ENCODE measurements around the gene ZDHHC11. TPM values are rescaled to one million over a fixed set of nuclear protein-coding genes. Genes with fewer than 3 reads are reported as not detected.
"Not testable (repeated sequence)": the region's sequence is repeated elsewhere in the genome, so short reads cannot be mapped to it uniquely, and the experiment has no call there.

ZDHHC11 gene
- total RNA-seq, 1 experiment from 2014 or later: 7.7 TPM

- Histone ChIP-seq H3K4me3 (ENCODE audit: insufficient read depth, low read depth, low read length) (no peak overlapping the region), H3K27me3 (ENCODE audit: control insufficient read depth, insufficient read depth, low read length) (no peaks in the 10 kb centered on the region), H3K36me3 (replicated peaks; ENCODE audit: control insufficient read depth, insufficient read depth, low read length) (no peaks in the 10 kb centered on the region)
- DNase-seq: peak; percentile 60
These were observed 73.0 kb downstream of the ZDHHC11 start for GRCh38 chr5:777756-778161.

GRCh38 chr5:776862-777711 is 73.7 kb downstream of the ZDHHC11 start:
- Histone ChIP-seq H3K27me3 (ENCODE audit: control insufficient read depth, insufficient read depth, low read length) (no peaks in the 10 kb centered on the region), H3K36me3 (replicated peaks; ENCODE audit: control insufficient read depth, insufficient read depth, low read length) (no peaks in the 10 kb centered on the region), H3K4me3 (ENCODE audit: insufficient read depth, low read depth, low read length) (no peak overlapping the region)
- peak; percentile 30 for DNase-seq

GRCh38 chr5:775961-776861 is 74.6 kb downstream of the ZDHHC11 start:
- Histone ChIP-seq H3K4me3 (ENCODE audit: insufficient read depth, low read depth, low read length) (no peak overlapping the region), H3K36me3 (replicated peaks; ENCODE audit: control insufficient read depth, insufficient read depth, low read length) (no peaks in the 10 kb centered on the region), H3K27me3 (ENCODE audit: control insufficient read depth, insufficient read depth, low read length) (no peaks in the 10 kb centered on the region)
- peak; percentile 48 for DNase-seq

- H3K27me3 ChIP-seq (ENCODE audit: control insufficient read depth, insufficient read depth, low read length): not testable (repeated sequence)
- DNase-seq: peak; percentile 14
These were observed 75.2 kb downstream of the ZDHHC11 start for GRCh38 chr5:775595-775960.

GRCh38 chr5:774854-775505 is 75.8 kb downstream of the ZDHHC11 start:
- H3K27me3 ChIP-seq (ENCODE audit: control insufficient read depth, insufficient read depth, low read length); H3K36me3 ChIP-seq (replicated peaks; ENCODE audit: control insufficient read depth, insufficient read depth, low read length); H3K4me3 ChIP-seq (ENCODE audit: insufficient read depth, low read depth, low read length): not testable (repeated sequence)
- DNase-seq: peak; percentile 42

More at GRCh38 chr5:775595-775960, 75.2 kb downstream of the ZDHHC11 start:
- H3K36me3 ChIP-seq (replicated peaks; ENCODE audit: control insufficient read depth, insufficient read depth, low read length); H3K4me3 ChIP-seq (ENCODE audit: insufficient read depth, low read depth, low read length): not testable (repeated sequence)

DNA sequence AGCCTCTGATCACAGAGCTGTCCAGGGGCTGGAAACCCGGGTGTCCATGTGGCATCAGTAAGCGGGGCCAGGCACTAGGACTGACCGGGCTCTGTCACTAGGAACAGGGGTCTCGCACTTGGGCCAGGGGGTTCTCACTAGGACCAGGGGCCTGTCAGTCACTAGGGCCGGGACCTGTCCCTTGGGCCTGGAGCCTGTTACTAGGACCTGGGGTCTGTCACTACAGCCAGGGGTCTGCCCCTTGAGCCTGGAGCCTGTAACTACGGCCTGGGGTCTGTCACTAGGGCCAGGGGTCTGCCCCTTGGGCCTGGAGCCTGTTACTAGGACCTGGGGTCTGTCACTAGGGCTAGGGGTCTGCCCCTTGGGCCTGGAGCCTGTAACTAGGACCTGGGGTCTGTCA is 76.5 kb downstream of the ZDHHC11 start:
- H3K36me3 ChIP-seq (replicated peaks; ENCODE audit: control insufficient read depth, insufficient read depth, low read length); H3K4me3 ChIP-seq (ENCODE audit: insufficient read depth, low read depth, low read length); H3K27me3 ChIP-seq (ENCODE audit: control insufficient read depth, insufficient read depth, low read length): not testable (repeated sequence)
- DNase-seq: peak; percentile 80

DNA sequence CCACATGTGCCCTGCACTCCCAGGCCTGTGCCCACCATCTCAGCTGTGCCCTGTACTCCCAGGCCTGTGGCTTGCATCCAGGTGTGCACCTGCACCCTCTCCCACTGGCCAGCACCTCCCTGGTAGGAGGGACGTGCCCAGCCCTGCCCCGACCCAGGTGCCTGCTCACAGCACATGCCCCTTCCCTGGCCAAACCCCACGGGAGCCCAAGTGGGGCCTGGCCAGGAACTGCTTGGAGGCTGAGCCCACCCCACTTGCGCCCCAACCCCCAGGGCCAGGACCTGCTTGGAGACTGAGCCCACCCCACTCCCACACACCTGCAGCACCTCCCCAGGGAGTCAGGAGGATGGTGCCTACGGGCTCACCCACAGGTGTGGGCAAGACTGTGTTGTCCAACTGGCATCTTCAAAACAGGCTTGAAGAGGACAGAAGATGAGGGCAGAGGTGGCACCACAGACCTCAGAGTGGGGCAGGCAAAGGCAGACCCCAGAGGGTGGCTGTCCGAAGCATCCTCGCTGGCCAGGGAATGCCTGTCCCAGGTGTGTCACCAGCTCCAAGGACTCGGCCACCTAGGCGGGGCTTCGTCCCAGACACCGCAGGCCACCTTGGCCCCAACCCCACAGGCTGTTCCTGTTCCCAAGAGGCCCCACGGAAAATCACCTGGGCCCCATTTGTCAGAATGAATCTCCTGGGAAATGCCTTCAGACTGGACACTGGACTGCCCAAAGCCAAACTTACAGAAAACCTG is 77.1 kb downstream of the ZDHHC11 start:
- DNase-seq: peak; percentile 36
- Histone ChIP-seq H3K27me3 (ENCODE audit: control insufficient read depth, insufficient read depth, low read length) (no peaks in the 10 kb centered on the region), H3K4me3 (ENCODE audit: insufficient read depth, low read depth, low read length) (no peak overlapping the region), H3K36me3 (replicated peaks; ENCODE audit: control insufficient read depth, insufficient read depth, low read length) (no peaks in the 10 kb centered on the region)

- H3K36me3 ChIP-seq (replicated peaks; ENCODE audit: control insufficient read depth, insufficient read depth, low read length); H3K27me3 ChIP-seq (ENCODE audit: control insufficient read depth, insufficient read depth, low read length); H3K4me3 ChIP-seq (ENCODE audit: insufficient read depth, low read depth, low read length): not testable (repeated sequence)
- peak; percentile 25 for DNase-seq
These were observed 77.9 kb downstream of the ZDHHC11 start for GRCh38 chr5:772931-773330.

- not testable (repeated sequence) for DNase-seq; H3K4me3 ChIP-seq (ENCODE audit: insufficient read depth, low read depth, low read length); H3K27me3 ChIP-seq (ENCODE audit: control insufficient read depth, insufficient read depth, low read length); H3K36me3 ChIP-seq (replicated peaks; ENCODE audit: control insufficient read depth, insufficient read depth, low read length)
These were observed 78.3 kb downstream of the ZDHHC11 start for GRCh38 chr5:772547-772890.

GRCh38 chr5:771841-772546 is 78.8 kb downstream of the ZDHHC11 start:
- not testable (repeated sequence) for H3K27me3 ChIP-seq (ENCODE audit: control insufficient read depth, insufficient read depth, low read length); DNase-seq; H3K4me3 ChIP-seq (ENCODE audit: insufficient read depth, low read depth, low read length); H3K36me3 ChIP-seq (replicated peaks; ENCODE audit: control insufficient read depth, insufficient read depth, low read length)

DNA sequence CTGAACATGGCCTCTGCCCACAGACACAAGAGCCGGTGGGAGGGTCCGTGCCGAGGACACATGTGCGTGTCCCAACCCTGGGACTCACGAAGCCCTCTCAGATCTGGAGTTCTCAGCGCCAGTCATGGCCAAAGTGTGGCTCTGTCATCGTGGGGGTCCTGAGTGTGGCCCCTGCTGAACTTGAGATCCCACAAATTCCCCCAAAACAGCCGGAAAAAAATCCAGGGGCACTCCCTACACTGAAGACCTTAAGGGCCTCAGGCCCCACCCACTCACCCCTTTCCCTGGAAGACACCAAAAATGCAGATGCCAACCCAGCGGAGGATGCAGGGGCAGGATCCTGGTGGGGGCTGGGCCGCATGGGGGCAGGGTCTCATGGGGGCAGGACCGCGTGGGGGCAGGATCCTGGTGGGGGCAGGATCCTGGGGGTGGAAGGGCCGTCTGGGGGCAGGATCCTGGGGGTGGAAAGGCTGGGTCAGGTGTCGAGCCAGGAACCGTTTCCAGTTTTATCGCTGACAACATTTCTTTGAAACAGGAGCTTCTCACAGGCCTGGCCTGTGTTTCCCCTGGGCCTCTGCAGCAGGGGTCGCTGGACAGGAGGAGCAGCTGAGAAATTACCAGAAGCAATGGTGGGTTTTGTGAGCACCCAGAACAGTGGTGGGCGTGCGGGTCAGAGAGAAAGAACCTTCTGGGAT is 79.6 kb downstream of the ZDHHC11 start:
- H3K36me3 ChIP-seq (replicated peaks; ENCODE audit: control insufficient read depth, insufficient read depth, low read length); H3K27me3 ChIP-seq (ENCODE audit: control insufficient read depth, insufficient read depth, low read length); H3K4me3 ChIP-seq (ENCODE audit: insufficient read depth, low read depth, low read length): not testable (repeated sequence)
- peak; percentile 63 for DNase-seq

DNA sequence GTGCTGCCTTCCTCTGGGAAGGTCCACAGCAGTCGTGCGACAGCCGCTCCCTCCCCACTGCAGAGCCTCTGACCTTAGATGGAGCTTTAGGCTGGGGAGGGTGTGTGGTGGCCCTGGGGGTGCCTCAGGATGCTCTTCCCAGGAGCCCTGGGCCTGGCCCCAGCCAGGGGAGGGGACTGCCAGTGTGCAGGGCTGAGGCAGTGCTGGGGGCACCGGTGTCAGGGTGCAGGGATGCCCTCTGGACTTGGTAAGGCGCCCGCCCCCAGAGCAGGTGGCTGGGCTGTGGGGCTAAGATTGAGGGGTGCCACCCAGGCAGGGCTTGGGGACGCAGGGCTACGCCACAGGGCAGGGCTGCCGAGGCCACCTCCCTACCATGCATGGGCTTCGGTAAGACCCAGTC is 80.2 kb downstream of the ZDHHC11 start:
- H3K36me3 ChIP-seq (replicated peaks; ENCODE audit: control insufficient read depth, insufficient read depth, low read length): not testable (repeated sequence)

GRCh38 chr5:769485-770145 is 81.2 kb downstream of the ZDHHC11 start:
- H3K36me3 ChIP-seq (replicated peaks; ENCODE audit: control insufficient read depth, insufficient read depth, low read length); H3K27me3 ChIP-seq (ENCODE audit: control insufficient read depth, insufficient read depth, low read length); H3K4me3 ChIP-seq (ENCODE audit: insufficient read depth, low read depth, low read length): not testable (repeated sequence)
- DNase-seq: peak; percentile 26

More for the DNA sequence above, 80.2 kb downstream of the ZDHHC11 start:
- H3K4me3 ChIP-seq (ENCODE audit: insufficient read depth, low read depth, low read length); H3K27me3 ChIP-seq (ENCODE audit: control insufficient read depth, insufficient read depth, low read length): not testable (repeated sequence)
- DNase-seq: peak; percentile 56

All from H7 (cell line).